ENCODE data around the gene COG2. TPM values are rescaled to one million over a fixed set of nuclear protein-coding genes. Genes with fewer than 3 reads are reported as not detected.
A peak's percentile ranks its signal among the peaks of the same experiment; 100 is the strongest.

The COG2 gene
- total RNA-seq, 2 donors from 2014 or later: 11.6 to 28.9 TPM

GRCh38 chr1:230614121-230614520 lies 28.2 kb upstream of the COG2 start:
- Mint-ChIP-seq H3K4me3 (no peak overlapping the region), H3K9me3 (no peaks in the 10 kb centered on the region), H3K4me1 (no peaks in the 10 kb centered on the region), H3K27me3 (peaks cover 29% of the 10 kb centered on the region), H3K27ac (no peak overlapping the region), H3K36me3 (ENCODE audit: low read depth) (no peaks in the 10 kb centered on the region)
- no peak for ATAC-seq (replicated peaks)

- ATAC-seq (replicated peaks): no peak
- Mint-ChIP-seq H3K36me3 (ENCODE audit: low read depth) (no peaks in the 10 kb centered on the region), H3K4me3 (no peak overlapping the region), H3K9me3 (no peaks in the 10 kb centered on the region), H3K27ac (no peak overlapping the region), H3K27me3 (peaks cover 14% of the 10 kb centered on the region), H3K4me1 (no peaks in the 10 kb centered on the region)
These were observed 23.7 kb upstream of the COG2 start for GRCh38 chr1:230618537-230618936.

DNA sequence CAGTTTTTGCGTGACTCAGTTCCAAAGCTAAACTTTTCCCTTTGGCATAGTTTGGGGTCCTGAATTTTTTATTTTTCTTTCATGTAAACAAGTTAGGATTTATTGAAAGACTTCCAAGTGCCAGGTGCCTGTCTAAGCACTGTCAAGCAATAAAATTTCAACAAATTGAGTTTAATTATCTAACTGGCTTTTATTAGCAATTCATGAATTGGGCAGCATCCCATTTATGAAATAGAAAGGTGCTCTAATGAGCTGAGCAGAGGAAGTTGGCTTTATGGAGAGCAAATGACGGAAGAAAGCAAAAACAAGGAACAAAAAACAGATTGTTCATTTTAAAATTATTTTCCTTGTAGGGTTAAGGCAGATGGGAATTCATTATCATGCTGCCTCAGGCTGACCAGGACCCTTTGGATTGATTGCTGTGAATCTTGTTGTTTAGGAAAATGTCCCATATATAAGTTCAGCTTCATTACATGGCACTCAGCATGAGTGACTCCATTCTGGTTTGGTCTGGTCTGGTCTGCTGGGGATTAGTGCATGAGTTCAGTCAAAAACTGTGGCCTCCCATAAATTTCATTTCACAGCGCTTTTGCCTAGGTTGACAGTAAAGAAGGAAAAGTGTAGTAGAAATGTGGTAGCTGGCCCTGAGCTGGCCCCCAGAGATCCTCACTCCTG lies 21.5 kb upstream of the COG2 start:
- Mint-ChIP-seq H3K27ac (no peak overlapping the region), H3K4me1 (no peaks in the 10 kb centered on the region), H3K27me3 (peaks cover 22% of the 10 kb centered on the region), H3K4me3 (no peak overlapping the region), H3K9me3 (no peaks in the 10 kb centered on the region), H3K36me3 (ENCODE audit: low read depth) (no peaks in the 10 kb centered on the region)
- no peak for ATAC-seq (replicated peaks)

DNA sequence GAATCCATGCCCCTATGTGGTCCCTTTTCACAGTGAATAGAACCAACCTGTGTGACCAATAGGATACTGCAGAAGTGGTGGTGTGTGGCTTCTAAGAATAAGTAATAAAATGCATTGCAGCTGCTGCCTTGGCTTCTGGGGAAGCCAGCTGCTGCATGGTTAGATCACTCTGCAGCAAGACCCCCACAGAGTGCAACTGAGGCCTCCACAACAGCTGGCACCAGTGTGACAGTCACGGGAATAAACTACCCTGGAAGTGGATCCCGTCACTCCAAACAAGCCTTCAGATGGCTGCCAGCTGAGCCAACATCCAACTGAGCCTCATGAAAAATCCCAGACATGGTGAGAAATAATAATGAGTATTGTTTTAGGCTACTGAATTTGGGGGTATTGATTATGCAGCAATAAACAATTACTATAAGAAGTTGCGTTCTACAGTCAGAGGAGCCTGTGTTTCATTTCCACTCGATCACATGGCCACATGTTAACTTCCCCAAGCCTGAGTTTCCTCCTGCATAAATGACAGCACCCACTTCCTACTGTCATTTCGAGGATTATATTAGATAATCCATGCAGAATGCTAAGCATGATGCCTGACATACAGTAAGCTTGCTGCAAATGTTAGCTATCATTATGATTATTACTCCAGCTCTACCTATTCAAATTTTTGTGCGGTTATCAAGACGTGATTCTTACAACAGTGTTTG lies 20.8 kb upstream of the COG2 start:
- Mint-ChIP-seq H3K27ac (no peak overlapping the region), H3K27me3 (peaks cover 19% of the 10 kb centered on the region), H3K36me3 (ENCODE audit: low read depth) (no peaks in the 10 kb centered on the region), H3K4me1 (no peaks in the 10 kb centered on the region), H3K4me3 (no peak overlapping the region), H3K9me3 (no peaks in the 10 kb centered on the region)
- no peak for ATAC-seq (replicated peaks)

DNA sequence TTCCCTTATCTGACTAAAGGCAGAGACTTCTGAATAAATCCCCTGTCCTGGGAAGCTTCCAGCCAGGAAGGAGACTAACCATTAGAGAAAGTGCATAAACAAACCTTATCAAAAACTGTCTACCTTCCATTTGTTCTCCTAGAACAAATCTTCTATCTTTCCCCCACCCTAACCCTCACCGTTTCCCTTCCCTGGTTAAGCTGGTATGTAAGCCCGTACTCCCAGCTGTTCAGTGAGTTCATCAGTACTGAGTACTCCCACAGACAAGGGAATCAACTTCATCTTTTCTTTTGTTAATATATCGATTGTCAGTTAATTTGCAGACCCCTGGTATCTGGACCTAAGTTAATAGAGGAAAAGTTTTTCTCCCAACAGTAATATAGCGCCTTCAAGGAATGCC lies 20.1 kb upstream of the COG2 start:
- ATAC-seq (replicated peaks): no peak
- H3K36me3 Mint-ChIP-seq (ENCODE audit: low read depth): no peaks in the 10 kb centered on the region
- no peaks in the 10 kb centered on the region for H3K9me3 Mint-ChIP-seq
- no peak overlapping the region for H3K27ac Mint-ChIP-seq
- H3K4me1 Mint-ChIP-seq: no peaks in the 10 kb centered on the region
- peaks cover 18% of the 10 kb centered on the region for H3K27me3 Mint-ChIP-seq
- no peak overlapping the region for H3K4me3 Mint-ChIP-seq

GRCh38 chr1:230624097-230624713 lies 18.1 kb upstream of the COG2 start:
- ATAC-seq (replicated peaks): no peak
- Mint-ChIP-seq H3K4me1 (no peaks in the 10 kb centered on the region), H3K27me3 (peaks cover 18% of the 10 kb centered on the region), H3K27ac (no peak overlapping the region), H3K9me3 (no peaks in the 10 kb centered on the region), H3K4me3 (no peak overlapping the region), H3K36me3 (ENCODE audit: low read depth) (no peaks in the 10 kb centered on the region)

- Mint-ChIP-seq H3K4me1 (no peaks in the 10 kb centered on the region), H3K27ac (no peak overlapping the region), H3K9me3 (no peaks in the 10 kb centered on the region), H3K4me3 (no peak overlapping the region), H3K36me3 (ENCODE audit: low read depth) (no peaks in the 10 kb centered on the region), H3K27me3 (peaks cover 11% of the 10 kb centered on the region)
- no peak for ATAC-seq (replicated peaks)
These were observed 16.0 kb upstream of the COG2 start for GRCh38 chr1:230626232-230626631.

DNA sequence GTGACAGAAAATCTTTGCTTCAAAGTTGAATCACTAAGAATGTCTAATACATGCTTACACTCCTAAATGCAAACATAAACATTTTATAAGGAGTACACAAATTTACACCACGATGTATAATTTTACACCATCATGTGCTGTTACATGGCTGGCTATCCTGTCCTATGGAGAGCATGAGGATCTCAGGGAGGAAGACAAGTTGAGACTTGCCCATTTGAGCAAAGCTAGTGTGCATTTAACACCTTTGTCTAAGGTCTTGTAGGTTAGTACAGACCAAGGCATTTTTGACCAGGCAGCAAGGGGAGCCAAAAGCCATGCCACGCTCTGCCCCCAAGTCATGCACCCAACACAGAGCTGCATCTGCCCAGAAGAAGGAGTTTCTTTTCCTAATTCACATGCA lies 14.5 kb upstream of the COG2 start:
- Mint-ChIP-seq H3K27me3 (peaks cover 11% of the 10 kb centered on the region), H3K36me3 (ENCODE audit: low read depth) (no peaks in the 10 kb centered on the region), H3K9me3 (no peaks in the 10 kb centered on the region), H3K4me1 (no peaks in the 10 kb centered on the region), H3K4me3 (no peak overlapping the region), H3K27ac (no peak overlapping the region)
- ATAC-seq (replicated peaks): no peak

DNA sequence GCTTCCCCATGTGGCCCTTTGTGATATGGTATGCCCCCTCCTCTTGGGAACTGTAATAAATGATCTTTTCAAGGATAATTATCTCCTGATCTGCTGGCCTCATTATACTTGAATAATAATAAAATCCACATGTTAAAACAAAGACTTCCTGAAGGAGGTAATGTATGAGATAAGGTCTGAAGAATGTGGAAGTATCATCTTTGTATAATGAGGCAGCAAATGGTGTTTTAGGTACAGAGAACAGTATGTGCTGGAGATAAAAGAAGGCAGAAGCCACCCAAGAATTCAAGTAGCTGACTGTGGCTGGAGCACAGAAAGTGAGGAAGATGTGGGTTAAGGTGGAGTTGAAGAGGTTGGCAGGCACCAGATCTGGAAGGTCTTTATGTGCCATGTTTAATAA lies 12.8 kb upstream of the COG2 start:
- peaks cover 11% of the 10 kb centered on the region for H3K27me3 Mint-ChIP-seq
- no peaks in the 10 kb centered on the region for H3K36me3 Mint-ChIP-seq (ENCODE audit: low read depth)
- no peak overlapping the region for H3K4me3 Mint-ChIP-seq
- H3K4me1 Mint-ChIP-seq: no peaks in the 10 kb centered on the region
- ATAC-seq (replicated peaks): no peak
- H3K27ac Mint-ChIP-seq: no peak overlapping the region
- no peaks in the 10 kb centered on the region for H3K9me3 Mint-ChIP-seq

GRCh38 chr1:230631477-230631876 lies 10.8 kb upstream of the COG2 start:
- Mint-ChIP-seq H3K9me3 (no peaks in the 10 kb centered on the region), H3K36me3 (ENCODE audit: low read depth) (no peaks in the 10 kb centered on the region), H3K4me3 (no peak overlapping the region), H3K4me1 (no peaks in the 10 kb centered on the region), H3K27me3 (peaks cover 8% of the 10 kb centered on the region), H3K27ac (no peak overlapping the region)
- no peak for ATAC-seq (replicated peaks)

DNA sequence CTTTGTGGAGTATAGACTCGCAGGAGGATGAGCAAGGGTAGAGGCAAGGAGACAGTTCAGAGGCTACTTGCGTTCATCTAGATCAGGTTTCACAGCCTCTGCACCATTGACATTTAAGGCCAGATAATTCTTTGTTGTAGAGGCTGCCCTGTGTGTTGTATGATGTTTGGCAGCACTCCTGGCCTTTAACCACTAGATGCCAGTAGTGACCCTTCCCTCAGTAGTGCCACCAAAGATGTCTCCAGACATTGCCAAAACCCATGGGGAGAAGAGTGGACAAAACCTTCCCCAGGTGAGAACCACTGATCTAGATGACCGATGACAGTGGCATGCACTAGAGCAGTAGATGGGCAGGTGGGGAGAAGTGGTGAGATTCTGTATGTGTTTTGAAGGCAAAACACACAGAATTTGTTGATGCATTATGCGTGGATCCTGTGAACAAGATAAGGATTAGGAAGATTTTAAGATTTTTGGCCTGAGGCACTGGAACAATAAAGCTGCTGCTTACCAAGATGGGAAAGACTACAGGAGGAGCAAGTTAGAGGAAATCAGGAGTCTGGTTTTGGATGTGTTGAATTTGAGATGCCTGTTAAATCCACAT lies 9.9 kb upstream of the COG2 start:
- no peaks in the 10 kb centered on the region for H3K4me1 Mint-ChIP-seq
- no peak overlapping the region for H3K27ac Mint-ChIP-seq
- no peaks in the 10 kb centered on the region for H3K36me3 Mint-ChIP-seq (ENCODE audit: low read depth)
- H3K27me3 Mint-ChIP-seq: peaks cover 16% of the 10 kb centered on the region
- ATAC-seq (replicated peaks): peak; percentile 22
- no peak overlapping the region for H3K4me3 Mint-ChIP-seq
- no peaks in the 10 kb centered on the region for H3K9me3 Mint-ChIP-seq

DNA sequence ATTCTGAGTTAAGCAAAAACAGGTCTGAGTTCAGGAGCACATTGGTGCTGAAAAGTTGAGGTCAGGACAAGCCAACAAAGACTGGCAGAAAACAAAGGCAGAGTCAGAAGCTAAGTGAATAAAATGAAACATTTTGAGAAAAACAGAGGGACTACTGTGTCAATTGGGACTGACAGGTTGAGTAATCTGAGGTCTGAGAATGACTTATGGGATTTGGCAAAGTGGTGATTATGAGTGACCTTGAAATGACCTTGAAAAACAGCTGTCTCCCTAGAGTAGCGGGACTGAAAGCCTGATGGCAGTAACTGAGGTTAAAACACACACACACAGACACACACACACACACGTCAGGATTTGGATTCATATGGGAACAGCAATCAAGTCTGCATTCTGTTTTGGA lies 8.8 kb upstream of the COG2 start:
- Mint-ChIP-seq H3K27ac (no peak overlapping the region), H3K36me3 (ENCODE audit: low read depth) (no peaks in the 10 kb centered on the region), H3K27me3 (peaks cover 22% of the 10 kb centered on the region), H3K9me3 (no peaks in the 10 kb centered on the region), H3K4me1 (no peaks in the 10 kb centered on the region), H3K4me3 (no peak overlapping the region)
- peak; percentile 47 for ATAC-seq (replicated peaks)

DNA sequence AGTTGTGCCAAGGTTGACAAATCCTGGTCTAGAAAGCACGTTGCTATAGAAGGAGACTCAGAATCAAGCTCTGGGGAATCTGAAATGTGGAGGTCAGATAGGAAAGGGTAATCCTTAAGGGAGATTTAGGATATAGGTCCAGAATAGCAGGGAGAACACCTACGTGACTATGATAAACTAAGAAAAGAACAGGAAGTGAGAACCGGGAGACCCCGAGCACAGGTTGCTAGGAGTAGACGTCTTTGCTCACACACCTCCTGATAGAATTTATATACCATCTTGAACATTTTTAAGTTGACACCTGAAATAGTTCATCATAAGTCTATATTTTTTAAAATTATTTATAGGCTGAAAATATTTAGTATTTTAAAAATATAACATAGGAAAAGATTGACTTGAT lies 7.9 kb upstream of the COG2 start:
- no peaks in the 10 kb centered on the region for H3K36me3 Mint-ChIP-seq (ENCODE audit: low read depth)
- no peak overlapping the region for H3K27ac Mint-ChIP-seq
- no peaks in the 10 kb centered on the region for H3K4me1 Mint-ChIP-seq
- ATAC-seq (replicated peaks): no peak
- no peak overlapping the region for H3K4me3 Mint-ChIP-seq
- H3K9me3 Mint-ChIP-seq: no peaks in the 10 kb centered on the region
- H3K27me3 Mint-ChIP-seq: peaks cover 29% of the 10 kb centered on the region

DNA sequence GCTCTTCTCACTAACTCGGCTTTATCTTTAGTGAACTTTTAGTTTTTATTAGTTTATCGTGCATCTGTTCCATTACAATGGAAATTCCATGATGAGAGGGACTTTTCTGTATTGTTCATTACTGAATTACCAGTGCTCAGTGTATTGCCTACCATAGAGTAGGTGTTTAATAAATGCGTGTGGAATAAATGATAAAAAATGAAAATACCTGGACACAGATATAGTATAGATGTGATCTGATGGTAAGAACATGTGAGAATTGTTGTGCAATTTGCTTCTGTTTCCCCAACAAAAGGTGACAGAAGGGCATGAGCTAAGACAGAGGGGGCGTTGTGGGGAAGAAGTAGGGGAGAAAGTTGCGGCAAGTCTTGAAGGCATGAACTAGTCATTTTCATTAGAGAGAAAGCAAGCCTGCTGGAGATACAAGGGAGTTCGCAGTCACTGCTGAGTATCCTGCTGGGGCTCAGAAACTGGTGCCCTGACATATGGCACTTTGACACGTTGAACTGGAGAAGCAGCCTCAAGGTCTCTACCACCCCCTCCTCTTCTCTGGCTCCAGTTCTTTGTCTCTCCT lies 5.6 kb upstream of the COG2 start:
- Mint-ChIP-seq H3K27ac (no peak overlapping the region), H3K4me3 (no peak overlapping the region), H3K27me3 (peaks cover 31% of the 10 kb centered on the region), H3K4me1 (peaks cover 6% of the 10 kb centered on the region), H3K36me3 (ENCODE audit: low read depth) (no peaks in the 10 kb centered on the region), H3K9me3 (no peaks in the 10 kb centered on the region)
- peak; percentile 71 for ATAC-seq (replicated peaks)

All from activated T-helper 17 cell treated with anti-CD3 and anti-CD28 coated beads, Interleukin-2, amount 50 U/mL, for 72 hours (primary cell).